Measurements from ENCODE around the gene MOSPD3. TPM values are rescaled to one million over a fixed set of nuclear protein-coding genes. Genes with fewer than 3 reads are reported as not detected.

The MOSPD3 gene
- total RNA-seq, 1 donor from 2014 or later = 20.3 TPM

DNA sequence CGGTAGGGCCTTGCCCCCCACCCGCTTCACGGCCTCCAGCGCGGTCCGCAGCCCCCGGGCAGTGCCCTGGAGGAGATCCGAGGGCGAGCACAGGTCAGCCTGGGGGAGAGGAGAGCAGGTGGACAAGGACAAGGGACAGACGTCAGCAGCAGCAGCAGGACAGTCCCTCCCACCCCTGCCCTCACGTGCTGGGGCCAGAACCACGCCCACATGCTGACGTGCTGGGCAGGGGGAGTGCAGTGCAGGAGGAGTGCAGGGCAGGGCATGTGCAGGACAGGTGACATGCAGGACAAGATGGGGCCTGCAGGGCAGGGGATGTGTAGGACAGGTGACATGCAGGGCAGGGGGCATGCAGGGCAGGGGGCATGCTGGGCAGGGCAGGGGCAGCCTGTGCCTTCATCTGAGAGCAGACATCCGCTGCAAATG lies 37.1 kb upstream of the MOSPD3 start:
- peak; percentile 95 for DNase-seq (ENCODE audit: low spot score)
- peak; percentile 69 for ATAC-seq

DNA sequence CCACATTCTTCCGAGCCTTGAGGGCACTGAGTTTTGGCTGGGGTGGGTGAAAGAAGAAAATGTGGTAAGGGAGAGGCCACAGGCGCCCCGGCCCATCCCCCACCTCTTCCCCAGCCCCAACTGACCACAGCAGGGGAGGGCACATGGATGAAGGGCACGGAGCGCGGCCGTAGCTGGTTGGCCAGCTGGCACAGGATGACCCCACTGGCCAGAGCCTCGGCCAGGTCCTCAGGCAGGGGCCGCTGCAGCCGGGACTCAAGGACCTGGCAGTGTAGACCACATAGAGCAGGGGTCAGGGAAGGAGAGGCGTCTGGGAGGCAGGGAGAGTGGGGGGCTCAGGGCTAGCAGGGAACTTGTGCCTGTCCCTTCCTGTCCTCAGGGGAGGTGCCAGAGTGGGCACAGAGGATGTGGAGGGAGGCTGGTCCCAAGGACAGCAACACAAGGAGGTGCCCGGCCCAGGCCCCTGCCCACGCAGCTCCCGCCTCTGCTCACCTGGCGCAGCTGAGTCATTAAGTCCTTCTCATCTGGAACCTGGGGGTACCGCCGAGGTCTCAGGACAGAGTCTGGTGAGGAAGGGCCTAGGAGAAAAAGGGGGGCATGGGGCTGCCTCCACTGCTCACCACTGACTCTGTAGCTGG lies 36.5 kb upstream of the MOSPD3 start:
- DNase-seq (ENCODE audit: low spot score) (peak; percentile 68), ATAC-seq (peak; percentile 21)

DNA sequence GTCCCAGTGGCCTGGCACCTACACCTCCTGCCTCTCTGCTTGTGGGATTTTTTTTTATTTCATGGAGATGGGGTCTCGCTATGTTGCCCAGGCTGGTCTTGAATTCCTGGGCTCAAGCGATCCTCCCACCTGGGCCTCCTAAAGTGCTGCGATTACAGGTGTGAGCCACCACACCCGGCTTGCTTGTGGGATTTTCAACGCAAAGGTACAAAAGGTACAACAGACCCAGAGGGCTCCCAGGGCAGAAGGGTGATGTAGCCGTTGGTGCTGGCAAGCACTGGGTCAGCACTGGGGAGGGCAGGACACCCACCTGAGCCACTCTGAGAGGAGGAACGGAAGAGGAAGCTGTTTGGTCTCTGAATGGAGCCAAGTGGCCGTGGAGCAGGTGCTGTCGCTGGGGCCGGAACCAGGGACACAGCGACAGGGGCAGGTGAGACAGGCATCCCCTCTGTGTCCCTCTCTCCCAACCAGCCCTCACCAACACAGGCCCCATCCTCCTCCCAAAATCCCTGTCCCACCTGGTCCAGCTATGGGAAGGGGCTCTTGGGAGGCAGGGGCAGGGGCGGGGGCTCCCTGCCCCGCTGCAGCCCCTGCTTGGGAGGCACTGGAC lies 35.9 kb upstream of the MOSPD3 start:
- DNase-seq (ENCODE audit: low spot score) (no peak), ATAC-seq (no peak)

DNA sequence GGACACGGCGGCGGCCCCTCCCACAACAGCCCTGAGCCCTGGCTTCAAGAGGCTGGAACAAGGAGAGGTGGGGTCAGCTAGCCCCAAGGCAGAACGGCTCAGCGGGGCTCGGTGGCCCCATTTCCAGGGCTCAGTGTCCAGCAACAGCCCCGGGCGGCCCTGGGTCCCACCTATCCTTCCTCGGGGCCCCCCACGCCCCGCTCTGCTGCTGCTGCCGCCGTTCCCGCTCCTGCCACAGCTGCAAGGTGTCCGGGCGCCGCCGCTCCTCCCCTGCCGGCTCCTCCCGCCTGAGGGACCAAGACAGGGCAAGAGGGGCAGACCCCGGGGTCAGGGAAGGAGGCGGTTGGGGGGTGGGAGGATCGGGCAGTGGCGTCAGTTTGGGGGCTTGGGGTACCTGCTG lies 35.2 kb upstream of the MOSPD3 start:
- no peak for DNase-seq (ENCODE audit: low spot score)
- ATAC-seq = no peak

DNA sequence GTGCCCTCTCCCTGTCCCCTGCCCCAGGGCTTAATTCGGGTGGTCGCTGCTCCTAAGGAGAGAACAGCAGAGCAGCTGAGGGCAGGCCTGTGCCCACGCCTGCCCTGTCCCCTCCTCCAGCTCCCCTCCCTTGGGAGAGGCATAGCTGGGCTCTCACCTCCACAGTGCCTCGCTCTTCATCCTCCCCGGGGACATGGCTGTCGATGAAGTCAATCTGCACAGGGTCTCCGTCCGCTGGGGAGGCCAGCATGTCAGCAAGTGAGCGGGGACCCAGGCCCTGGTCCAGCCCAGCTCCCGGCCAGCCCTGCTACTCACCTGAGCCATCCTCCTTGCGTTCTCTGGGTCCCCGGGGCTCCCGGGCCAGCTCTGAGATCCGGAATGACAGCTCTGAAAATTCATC lies 34.8 kb upstream of the MOSPD3 start:
- DNase-seq (ENCODE audit: low spot score) = no peak
- no peak for ATAC-seq

DNA sequence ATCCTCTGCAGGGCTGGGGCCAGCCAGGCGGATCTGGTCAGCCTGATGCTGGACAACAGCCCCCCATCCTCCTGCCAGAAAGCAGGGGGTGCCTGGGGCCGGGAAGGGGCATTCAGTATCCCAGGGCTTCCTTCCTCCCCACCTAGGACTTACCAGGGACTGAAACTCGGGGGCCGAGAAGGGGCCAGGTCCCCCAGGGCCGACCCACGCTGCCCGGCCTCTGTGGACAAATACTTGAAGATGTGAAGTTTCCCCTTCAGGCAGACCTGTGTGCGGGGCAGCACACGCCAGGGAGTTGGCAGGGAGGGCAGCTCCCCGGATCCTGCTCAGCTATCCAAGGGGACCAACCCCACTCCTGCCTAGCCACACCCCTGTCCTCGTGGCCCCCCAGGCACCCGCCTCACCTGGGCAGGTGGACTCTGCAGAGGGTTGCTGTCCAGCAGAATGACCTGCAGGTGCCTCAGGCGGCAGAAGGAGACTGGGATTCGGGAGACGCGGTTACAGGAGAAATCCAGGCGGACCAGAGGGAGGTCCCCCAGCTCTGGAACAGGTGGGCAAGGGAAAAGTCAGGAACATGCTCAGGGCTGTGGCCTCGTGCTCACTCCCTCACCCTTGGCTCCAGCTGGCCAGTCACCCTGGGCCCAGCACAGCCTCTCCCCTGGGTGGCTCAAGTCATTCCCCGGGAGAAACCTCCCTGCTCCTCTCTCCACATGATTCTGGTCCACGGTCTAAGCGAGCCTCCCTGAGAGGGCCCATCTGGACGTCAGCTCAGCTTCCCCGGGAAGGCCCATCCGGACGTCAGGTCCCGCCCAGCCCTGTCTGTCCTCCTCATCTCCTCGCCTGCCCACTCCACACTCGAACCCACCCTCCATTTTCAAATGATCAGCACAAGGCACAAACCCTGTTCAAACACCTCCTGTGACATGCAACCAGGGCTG lies 33.8 kb upstream of the MOSPD3 start:
- ATAC-seq = no peak
- DNase-seq (ENCODE audit: low spot score) = no peak

DNA sequence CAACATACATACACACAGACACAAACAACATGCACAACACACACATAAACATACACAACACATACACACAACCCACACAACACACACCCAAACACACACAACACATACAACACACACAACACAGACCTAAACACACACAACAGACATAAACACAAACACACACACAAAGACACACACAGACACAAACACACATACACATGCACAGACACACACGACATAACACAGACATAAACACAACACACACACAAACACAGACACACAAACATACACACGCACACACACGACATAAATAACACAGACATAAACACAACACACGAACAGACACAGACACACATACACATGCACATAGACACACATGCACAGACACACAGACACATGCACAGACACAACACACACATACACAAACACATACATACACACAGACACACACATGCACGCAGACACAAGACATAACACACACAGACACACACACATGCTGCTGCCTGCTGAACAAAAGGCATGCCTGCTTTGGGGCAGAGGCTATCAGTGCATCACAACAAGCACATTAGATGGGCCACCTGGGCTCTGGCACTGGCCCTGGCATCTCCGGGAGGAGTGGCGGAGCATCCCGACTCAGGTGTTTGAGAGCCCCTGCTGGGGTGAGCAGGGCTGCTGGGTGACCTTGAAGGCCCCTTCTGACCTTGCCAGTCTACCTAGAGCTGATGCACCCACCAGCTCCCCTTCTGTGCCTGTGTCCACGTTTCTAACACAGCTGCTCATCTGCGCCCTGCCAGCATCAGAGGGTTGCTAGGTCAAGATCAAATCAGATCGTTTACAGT lies 31.7 kb upstream of the MOSPD3 start:
- DNase-seq (ENCODE audit: low spot score) (peak; percentile 42), ATAC-seq (no peak)

DNA sequence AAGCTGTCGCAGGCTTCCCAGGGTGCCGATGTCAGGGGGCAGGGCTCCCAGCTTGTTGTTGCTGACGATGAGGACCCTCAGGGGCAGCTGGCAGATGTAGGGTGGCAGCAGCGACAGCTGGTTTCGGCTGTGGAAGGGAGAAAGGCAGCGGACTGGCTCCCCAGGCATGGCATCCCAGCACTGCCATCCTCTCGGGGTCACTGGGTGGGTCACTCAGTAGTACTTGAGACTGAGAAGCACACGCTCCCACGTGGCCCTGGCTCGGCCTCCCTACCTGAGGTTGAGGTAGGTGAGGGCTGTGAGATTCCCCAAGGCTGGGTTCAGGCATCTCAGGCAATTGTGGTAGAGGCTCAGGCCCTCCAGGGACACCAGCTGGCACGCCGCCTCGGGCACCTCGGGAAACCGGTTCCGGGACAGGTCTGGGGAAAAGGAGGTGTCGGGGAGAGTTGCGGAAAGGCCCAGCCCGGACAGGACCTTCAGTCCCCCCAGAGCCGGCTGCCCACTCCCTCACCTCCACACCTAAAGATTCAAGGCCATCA lies 30.2 kb upstream of the MOSPD3 start:
- DNase-seq (ENCODE audit: low spot score) (peak; percentile 46), ATAC-seq (no peak)

DNA sequence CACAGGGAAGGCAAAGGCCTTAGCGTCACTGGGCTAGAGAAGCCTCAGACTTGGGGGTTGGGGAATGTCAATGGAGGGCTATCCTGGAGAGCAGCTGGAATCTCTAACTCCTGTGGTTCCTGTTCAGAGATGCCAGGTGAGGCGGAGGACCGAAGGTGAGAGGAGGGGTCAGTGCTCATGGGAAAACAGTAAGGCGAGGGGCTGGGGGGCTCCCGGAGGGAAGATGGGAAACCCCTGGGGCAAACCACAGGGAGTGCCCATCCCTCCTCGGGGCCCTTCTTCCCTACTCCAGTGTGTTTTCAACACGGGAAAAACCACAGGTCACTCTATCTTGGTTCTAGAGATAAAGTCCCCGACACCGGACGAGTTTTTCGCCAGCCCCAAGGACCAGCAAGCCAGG lies 29.7 kb upstream of the MOSPD3 start:
- ATAC-seq (no peak), DNase-seq (ENCODE audit: low spot score) (no peak)

DNA sequence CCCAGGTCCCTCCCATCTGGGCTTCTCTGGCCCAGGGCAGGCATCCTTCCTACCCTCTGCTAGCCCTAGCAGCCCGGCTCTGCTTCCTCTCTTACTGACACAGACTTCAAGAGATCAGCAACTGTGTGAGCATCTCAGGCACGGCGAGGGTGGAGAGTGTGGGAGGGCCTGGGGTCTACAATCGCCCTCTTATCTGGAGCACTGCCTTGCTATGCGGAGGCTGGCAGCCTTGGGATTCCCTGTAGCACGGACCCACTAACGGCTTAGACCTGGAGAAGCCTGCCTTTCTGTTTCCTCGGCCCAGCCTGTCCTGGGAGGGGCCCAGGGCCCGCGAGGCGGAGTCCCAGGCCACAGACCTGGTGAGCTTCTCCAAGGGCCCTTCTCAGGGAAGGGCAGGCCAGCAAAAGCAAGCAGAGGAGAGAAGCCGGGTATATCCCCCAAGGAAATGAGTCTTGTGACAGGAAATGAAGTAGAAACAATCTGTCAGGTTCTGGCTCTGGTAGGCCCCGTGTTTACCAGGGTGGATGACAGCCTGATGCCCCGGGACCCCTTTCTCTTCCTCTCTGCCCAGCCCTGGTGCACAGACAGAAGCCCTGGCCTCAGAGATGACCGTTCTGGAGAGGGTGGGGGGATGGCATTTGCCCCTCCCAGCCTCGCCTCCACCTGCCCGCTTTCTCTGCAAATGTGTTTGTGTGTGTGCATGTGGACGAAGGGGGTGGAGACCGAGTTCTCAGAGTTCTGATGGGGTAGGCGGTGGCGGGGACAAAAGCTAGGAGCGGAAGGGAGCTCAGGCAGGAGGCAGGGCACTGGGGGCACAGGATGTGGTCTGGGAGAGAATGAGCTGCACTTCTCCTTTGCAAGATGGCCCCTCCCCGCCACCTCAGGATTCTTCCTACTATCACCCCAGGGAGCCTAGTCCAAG lies 28.9 kb upstream of the MOSPD3 start:
- no peak for ATAC-seq
- DNase-seq (ENCODE audit: low spot score) = peak; percentile 57

DNA sequence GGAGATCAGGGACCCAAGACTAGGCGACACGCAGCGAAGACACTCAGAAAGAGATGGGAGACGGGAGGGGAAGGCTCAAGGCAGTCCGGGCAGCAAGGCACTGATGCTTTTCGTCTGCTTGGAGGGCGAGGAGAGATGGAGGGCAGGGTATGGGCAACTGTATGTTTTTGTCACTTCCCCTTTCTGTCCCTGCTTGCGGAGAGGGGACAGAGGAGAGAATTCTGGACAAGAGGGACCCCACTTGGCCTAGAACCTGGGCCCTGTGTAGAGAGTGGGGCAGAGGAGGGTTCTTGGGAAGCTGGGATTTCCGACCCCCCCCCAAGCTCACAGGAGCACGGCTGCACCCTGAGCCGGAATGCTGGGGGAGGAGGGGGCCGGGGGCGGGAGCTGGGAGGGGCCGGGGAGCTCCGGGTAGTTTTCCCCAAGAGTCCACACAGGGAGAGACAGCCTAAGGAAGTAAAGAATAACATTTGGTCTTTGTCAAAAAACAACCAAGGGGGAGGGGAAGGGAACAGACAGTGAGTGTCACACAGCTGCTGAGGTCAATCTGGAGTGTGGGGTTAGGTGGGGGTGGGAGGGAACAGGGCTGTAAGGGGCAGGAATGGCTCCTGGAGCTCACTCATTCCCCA lies 28.2 kb upstream of the MOSPD3 start:
- ATAC-seq (no peak), DNase-seq (ENCODE audit: low spot score) (no peak)

DNA sequence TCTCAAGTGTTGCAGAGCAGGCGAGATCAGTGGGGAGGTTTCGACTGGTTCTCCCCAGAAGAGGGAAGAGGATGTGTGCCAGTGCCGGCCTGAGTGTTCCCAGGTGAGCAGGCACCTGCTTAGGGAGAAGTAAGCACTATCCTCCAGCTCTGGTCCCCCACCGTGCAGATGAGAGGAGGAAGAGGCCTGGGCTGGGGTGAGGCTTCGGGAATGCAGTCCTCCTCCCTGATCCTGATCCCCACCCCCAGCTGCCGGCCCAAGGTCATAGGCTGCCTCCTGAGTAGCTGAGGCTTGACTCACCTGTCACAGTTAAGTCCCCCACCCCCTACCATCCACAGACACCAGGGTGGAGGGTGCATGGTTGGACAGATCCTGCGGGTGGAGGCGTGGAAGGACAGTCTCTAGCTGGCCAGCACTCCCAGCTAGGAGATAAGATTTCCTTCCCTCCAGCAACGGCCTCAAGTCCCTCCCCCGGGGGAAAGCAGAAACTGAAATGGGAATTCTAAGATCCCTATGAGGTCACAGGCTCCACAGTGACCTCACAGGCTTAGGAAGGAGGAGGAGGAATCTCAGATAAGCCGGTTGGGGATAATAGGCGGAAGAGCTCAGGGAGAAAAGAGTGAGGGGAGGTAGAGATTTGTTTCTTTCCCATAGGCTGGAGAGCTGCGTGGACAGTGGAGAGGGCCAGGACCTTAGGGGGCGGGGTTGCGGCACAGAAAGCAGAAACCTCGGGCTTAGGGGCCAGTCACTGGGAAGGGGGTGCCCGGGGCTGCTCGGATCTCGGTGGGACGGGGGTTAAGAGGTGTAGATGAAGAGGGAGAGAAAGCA lies 27.4 kb upstream of the MOSPD3 start:
- DNase-seq (ENCODE audit: low spot score) (peak; percentile 60), ATAC-seq (no peak)

DNA sequence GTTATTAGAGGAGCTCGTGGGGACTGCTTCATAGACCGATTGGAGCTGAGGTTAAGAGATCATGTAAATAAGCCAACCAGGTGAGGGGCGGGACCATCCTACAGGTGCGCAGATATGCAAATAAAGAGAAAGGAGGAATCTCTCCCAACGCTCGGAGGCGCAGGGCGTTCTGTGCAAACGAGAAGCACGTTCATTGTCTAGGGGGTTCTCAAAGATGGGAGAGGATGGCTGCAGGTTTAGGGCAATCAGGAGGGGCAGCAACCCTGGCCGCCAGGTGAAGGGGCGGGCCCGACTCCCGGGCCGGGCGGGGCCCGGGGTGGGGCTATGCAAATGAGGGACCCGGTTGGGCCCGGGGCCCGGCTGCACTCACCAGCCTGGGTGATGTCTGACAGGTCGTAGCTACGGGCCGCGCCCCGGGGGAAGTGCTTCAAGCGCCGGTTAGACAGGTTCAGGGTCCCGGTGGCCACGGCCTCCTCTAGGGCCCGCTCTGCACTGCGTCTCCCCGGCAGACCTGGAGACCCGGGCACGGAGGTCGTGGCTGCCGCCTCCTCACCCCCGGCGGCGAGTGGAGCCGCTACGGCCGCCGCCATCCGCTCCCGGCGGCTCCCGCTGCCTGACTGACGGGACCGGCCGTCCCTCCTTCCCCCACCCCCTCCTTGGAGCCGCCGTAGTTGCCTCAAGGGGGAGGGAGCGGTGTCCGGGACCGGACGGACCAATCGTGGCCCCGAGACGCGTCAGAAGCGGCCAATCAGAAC lies 26.7 kb upstream of the MOSPD3 start, which contains the start of gene LRCH4:
LRCH4 (minus strand) TSS at position 619 of the 755 bp plus-strand sequence; CDS start at position 590, 29 bp downstream.
- DNase-seq (ENCODE audit: low spot score) = peak; percentile 79
- peak; percentile 62 for ATAC-seq

DNA sequence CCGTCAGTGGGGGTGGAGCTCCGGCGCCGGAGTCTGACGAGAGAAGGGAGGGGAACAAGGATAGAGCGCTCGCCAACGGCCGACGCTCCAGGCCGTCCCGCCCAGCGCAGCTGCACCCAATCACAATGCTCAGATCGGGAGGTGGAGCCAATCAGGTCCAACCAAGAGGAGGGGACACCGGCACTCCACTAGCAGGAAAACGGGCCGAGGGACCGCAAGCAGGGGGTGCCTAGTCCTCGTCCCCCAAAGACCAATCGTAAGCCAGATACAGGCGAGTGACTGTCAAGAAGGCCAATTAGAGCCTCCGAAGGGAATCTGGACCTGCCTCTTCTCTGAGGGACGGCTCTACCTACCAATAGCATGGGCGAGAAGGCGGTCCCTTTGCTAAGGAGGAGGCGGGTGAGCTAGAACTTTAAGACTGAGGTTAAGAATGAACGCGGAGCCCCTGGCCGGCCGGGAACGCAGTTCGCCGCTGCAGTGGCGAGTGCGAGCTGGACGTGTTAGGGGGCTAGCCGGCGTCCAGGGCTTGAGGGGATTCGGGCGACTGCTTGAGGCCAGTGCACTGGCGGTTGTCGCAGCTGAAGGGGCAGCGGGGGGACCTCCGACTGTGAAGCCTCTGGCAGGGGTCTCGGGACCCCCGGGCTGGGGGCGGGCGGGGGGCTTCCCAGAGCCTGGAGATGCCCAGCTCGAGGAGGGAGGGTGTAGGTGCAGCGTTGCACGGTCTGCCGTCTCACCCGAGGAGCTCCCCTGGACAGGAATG lies 25.9 kb upstream of the MOSPD3 start, which contains the start of gene FBXO24:
FBXO24 (plus strand) TSS at position 63 of the 760 bp plus-strand sequence; CDS start at position 361, 298 bp downstream.
- ATAC-seq (peak; percentile 87), DNase-seq (ENCODE audit: low spot score) (peak; percentile 100)

DNA sequence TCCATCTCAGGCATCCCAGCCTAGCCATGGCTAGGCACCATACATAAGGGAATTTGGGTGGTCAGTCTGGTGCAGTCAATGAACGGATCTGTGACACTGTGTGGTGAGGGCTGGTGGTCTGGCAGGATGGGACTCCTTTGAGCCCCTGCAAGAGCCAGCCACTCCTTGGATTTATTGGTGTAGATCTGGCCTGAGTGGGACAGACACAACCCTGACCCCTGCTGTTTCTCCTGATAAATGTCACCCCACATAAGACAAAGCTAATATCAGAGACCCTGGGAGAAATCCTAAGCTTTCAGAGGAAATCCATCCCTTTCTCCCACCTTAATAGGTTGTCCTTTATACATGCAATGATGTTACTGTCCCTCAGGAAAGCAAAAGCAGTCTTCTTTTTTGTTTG lies 23.9 kb upstream of the MOSPD3 start:
- DNase-seq (ENCODE audit: low spot score) (no peak), ATAC-seq (no peak)

DNA sequence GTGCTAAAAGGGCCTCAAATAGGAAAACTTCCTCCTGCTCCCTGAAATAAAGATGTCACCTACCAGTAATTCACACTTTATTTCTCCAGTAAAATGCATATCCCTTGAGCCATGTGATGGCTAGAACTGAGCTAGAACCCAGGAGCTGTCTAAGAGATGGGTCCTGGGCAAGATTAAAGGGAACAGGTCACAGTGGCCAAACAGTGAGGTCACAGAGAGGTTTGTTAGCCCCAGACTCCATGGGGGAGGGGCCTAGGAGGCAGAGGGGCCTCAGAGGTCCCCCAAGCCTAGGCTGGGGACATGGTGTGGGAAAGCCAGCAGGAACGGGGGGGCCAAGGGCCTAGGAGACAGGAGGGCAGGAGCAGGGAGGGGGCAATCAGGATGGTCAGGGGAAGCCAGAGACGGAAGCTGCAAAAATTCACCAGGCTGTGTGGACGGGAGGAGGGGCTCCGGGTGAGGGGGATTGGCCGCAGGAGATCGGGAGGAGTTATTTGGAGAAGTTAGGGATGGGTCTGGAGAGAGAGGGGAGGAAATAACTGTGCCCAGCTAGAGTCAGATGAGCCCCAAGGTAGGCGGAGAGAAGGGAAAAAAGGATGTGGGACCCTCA lies 22.9 kb upstream of the MOSPD3 start:
- DNase-seq (ENCODE audit: low spot score) (no peak), ATAC-seq (no peak)
